GM12801 (cell line): ENCODE measurements around the gene NLRP6.

Source experiments
- CTCF ChIP-seq: IDR thresholded peaks from one replicate; pipeline ENCODE4 v1.5.1; 2011; ENCODE audit warnings: control low read depth; ENCODE audit not compliant: insufficient read length; ENCODE audit errors: extremely low read depth

The NLRP6 gene

GRCh38 chr11:289712-290620, 11.8 kb downstream of the NLRP6 start:
- no peak for TF ChIP-seq CTCF

GRCh38 chr11:290621-291231, 12.5 kb downstream of the NLRP6 start:
- no peak for TF ChIP-seq CTCF

- no peak for TF ChIP-seq CTCF
Observed at GRCh38 chr11:291281-292210, 13.3 kb downstream of the NLRP6 start.

- no peak for TF ChIP-seq CTCF
Observed at GRCh38 chr11:292211-293121, 14.3 kb downstream of the NLRP6 start.

GRCh38 chr11:293271-293851, 15.2 kb downstream of the NLRP6 start:
- TF ChIP-seq CTCF = no peak

GRCh38 chr11:293852-294661, 15.8 kb downstream of the NLRP6 start:
- TF ChIP-seq CTCF = no peak
